HuH-7.5 (cell line): ENCODE measurements around the gene TERT.
A peak's percentile ranks its signal among the peaks of the same experiment; 100 is the strongest.
"Not testable (repeated sequence)": the region's sequence is repeated elsewhere in the genome, so short reads cannot be mapped to it uniquely, and the experiment has no call there.

Experiments
- DNase-seq: peaks from one replicate; pipeline ENCODE4 v3.0.0; 2011; ENCODE audit warnings: low spot score

TERT gene

GRCh38 chr5:1240496-1241260 lies 54.2 kb downstream of the TERT start:
- DNase-seq: no peak

DNA sequence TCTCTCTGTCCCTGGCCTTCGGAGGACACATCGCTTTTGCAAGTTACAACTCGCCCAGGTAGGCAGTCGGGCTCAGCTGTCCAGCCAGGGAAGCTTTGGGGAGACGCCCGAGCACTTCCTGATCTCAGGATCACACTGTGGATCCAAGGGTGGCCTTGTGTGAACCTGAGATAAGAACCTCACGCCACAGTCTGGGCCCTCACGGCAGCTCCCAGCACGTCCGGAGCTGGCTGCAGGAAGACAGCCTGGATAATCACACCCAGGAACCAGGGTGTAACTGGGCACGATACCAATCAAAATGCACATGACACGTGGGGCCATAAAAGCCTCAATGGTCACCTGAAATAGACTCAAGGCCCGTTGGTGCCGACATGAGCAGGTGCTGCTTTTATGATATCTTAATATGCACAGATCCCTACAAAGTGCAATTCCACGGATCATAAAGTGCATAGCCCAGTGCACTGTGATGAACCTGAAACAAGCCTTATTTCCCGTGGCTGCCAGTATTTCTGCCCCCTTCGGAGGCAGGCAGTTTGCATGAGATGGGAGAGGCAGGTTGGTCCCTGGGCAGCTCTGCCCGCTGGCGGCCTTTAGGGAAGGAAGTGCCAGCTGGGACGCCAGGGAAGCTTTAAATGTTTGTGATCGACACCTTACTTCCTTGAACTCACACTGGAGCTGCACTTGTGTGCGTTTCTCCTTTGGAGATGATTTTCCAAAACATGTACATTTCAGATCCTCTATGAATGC lies 55.2 kb downstream of the TERT start:
- no peak for DNase-seq

DNA sequence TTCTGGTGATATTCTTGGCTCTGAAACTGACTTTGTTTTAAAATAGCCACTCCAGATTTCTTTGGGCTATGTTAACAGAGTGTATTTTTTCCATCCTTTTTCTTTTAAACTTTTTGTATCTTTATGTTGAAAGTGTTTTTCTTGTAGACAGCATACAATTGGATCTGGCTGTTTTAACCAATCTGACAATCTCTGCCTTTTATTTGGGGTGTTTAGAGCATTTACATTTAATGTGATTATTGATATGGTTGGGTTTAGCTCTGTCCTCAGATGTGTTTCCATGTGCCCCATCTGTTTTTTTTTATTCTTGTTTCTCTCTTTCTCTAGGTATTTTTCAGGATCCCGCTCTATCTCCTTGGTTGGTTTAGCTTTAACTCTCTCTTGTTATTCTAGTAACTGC lies 59.0 kb downstream of the TERT start:
- no peak for DNase-seq

DNA sequence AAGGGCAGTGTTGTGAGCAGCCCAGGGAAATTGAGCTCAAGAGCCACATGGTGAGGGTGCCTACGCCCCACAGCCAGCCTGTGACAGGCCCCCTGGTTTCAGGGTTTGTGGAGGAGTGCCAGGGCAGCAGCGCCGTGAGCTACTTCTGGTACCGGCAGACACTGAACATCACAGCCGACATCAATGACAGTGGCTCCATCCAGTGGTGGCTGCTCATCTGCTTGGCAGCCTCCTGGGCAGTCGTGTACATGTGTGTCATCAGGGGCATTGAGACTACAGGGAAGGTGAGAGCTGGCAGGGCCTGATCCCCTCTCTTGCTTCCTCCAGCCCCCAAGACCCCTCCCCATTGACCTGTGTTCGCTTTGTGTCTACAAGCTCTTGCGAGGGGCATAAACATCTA lies 59.5 kb downstream of the TERT start:
- peak; percentile 78 for DNase-seq

DNA sequence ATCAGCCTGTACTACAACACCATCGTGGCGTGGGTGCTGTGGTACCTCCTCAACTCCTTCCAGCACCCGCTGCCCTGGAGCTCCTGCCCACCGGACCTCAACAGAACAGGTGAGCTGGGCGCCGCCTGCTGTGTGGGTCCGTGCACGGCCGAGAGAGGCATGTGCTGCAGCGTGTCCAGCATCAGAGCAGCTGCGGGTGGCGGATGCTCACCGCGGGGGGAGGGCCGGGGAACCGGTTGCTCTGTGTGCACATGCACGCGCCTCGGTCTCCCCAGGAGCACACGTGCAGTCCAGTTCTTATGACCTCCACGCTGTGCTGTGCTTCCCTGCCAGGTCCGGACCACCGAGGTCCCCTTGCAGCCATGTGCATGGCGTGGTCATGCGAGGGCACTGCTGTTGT lies 62.1 kb downstream of the TERT start:
- DNase-seq: no peak

GRCh38 chr5:1231354-1231905 lies 63.4 kb downstream of the TERT start:
- DNase-seq: no peak

GRCh38 chr5:1230551-1230950 lies 64.3 kb downstream of the TERT start:
- no peak for DNase-seq

- DNase-seq: no peak
Measured at GRCh38 chr5:1229822-1230221, 65.0 kb downstream of the TERT start.

GRCh38 chr5:1229023-1229422 lies 65.8 kb downstream of the TERT start:
- not testable (repeated sequence) for DNase-seq

- no peak for DNase-seq
Measured at GRCh38 chr5:1228120-1228519, 66.7 kb downstream of the TERT start.

- no peak for DNase-seq
Measured at GRCh38 chr5:1227667-1228066, 67.2 kb downstream of the TERT start.

- DNase-seq: no peak
Measured at GRCh38 chr5:1226839-1227581, 67.9 kb downstream of the TERT start.

DNA sequence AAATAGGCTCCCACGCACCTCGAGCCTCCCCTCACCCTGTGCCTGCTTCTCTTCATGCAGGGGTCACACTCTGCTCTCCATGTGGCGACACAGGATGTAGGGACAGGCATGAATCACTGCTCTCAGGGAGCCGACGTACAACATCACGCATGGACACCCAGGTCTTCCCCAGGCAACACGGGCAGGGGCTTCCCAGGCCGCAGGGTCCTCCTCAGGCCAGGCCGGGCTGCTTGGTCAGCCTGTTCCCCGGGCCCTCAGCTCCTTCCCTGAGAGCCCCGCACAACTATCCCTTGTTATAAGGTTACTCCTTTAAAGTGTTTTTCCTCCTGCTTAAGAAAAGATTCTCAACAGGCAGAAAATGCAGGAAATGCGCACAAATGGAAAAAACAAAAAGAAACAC lies 68.6 kb downstream of the TERT start:
- DNase-seq: no peak

DNA sequence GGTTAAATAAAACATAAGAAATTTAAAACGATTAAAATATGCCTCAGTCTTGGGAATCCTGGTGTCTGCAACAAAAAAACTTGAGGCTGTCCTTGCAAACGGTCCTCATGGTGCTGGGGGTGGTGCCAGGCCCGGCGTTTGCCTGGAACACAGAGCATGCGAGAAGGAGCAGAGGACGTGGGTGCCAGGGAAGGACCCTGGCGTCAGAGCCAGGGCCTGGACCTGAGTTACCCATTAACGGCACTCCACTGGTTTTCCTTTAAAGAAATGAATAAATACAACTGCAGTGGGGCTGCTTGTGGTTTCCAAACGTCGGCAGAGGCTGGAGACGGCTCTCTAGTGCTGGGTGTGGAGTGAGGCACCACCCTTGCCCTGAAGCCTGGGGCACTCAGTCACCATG lies 69.8 kb downstream of the TERT start, which contains the start of gene SLC6A18:
Gene SLC6A18, plus strand, starts transcription at position 301 of the 400 bp plus-strand sequence. Its CDS starts 97 bp downstream, at position 398.
- no peak for DNase-seq

- no peak for DNase-seq
Measured at GRCh38 chr5:1224631-1225030, 70.2 kb downstream of the TERT start.

GRCh38 chr5:1223278-1223670 lies 71.6 kb downstream of the TERT start:
- no peak for DNase-seq

GRCh38 chr5:1222621-1223277 lies 72.1 kb downstream of the TERT start:
- no peak for DNase-seq

DNA sequence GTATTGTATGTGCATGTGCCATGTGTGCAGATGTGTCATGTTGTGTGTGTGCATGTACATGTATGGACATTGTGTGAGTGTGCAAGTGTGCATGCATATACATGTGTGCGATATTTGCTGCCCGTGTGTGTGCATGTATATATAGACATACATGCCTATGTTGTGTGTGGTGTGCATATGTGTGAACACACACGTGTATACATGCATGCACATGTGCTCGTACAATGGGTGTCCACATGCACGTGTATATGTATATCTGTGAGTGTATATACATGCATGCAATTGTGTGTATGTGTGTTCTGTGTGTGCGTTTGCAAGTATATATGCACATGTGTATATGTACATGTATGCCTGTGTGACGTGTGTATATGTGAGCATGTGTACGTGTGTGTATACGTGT lies 72.7 kb downstream of the TERT start:
- no peak for DNase-seq

DNA sequence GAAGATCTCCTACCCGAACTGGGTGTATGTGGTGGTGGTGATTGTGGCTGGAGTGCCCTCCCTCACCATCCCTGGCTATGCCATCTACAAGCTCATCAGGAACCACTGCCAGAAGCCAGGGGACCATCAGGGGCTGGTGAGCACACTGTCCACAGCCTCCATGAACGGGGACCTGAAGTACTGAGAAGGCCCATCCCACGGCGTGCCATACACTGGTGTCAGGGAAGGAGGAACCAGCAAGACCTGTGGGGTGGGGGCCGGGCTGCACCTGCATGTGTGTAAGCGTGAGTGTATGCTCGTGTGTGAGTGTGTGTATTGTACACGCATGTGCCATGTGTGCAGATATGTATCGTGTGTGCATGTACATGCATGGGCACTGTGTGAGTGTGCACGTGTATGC lies 73.1 kb downstream of the TERT start:
- no peak for DNase-seq

DNA sequence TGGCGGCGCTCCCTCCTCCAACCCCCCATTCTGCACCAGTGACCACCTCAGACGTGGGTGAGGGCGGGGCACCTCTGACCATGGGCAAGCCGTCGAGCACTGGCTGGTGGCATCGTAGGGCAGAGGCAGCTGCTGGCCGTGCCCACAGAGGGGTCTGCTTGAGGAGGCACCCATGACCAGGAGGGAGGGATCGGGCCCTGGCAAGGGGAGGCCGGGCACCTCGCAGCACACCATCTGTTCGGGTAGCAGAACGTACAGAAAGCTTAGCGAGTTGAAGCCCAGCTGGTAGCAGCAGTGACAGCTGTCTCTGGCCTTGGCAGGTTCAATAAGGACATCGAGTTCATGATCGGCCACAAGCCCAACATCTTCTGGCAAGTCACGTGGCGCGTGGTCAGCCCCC lies 74.0 kb downstream of the TERT start:
- DNase-seq: no peak

GRCh38 chr5:1220351-1220750 lies 74.5 kb downstream of the TERT start:
- DNase-seq: no peak

- no peak for DNase-seq
Measured at GRCh38 chr5:1219768-1220100, 75.1 kb downstream of the TERT start.
